ENCODE results near the gene TSC1.
"Not testable (repeated sequence)": the region's sequence is repeated elsewhere in the genome, so short reads cannot be mapped to it uniquely, and the experiment has no call there.

Gene TSC1

DNA sequence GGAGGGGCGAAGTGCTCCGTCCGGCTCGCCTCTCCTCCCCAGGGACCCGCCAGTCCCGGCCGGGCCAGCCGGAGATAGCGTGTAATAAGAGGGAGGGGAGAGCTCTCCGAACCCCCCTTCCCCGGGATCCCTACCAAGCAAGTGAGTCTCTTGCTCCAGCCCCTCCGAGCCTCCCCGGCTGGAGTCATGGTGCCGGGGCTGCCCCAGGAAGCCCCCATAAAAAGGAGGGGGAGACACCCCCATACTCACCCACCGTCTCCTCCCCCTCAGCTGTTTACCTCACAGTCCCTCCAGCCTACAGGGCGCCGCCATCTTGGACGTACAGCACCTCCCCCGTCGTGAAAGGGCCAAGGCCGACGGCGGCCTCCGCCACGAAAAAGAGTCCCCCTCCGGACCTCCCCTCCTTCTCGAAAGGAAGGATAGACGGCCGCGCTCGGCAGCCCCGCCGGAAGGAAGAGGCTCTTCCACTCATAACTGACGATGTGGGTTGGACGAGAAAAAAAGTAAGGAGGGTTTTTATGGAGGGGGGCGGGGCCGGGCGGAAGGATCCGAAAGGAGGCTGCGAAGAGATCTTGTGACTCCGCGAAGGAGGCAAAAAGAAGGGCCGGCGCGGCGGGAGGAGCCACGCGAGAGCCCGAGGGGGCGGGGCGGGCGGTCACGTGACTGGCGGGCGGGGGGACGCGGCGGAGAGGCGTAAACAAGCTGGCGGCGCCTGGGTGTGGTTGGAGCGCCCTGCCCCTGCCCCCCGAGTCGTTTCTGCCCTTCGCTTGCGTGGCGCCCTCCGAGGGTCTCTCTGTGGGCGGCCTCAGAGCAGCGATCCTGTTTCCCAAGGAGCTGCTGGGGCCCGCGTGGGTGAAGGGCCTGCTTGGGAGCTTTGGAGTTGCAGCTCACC lies at the start of gene TSC1:
TSS of gene TSC1 (minus strand) at position 323 of the 892 bp plus-strand sequence. CDS start 15,744 bp downstream, outside the sequence.
- DNase-seq = peak; percentile 99
- ATAC-seq = peak; percentile 87

- DNase-seq = no peak
- ATAC-seq = no peak
These were observed 49.1 kb upstream of the TSC1 start for GRCh38 chr9:132993511-132993939.

- ATAC-seq (no peak), DNase-seq (no peak)
These were observed 47.2 kb upstream of the TSC1 start for GRCh38 chr9:132991351-132992300.

- ATAC-seq (no peak), DNase-seq (no peak)
These were observed 46.4 kb upstream of the TSC1 start for GRCh38 chr9:132990781-132991180.

- ATAC-seq, DNase-seq: not testable (repeated sequence)
These were observed 45.7 kb upstream of the TSC1 start for GRCh38 chr9:132989998-132990557.

DNA sequence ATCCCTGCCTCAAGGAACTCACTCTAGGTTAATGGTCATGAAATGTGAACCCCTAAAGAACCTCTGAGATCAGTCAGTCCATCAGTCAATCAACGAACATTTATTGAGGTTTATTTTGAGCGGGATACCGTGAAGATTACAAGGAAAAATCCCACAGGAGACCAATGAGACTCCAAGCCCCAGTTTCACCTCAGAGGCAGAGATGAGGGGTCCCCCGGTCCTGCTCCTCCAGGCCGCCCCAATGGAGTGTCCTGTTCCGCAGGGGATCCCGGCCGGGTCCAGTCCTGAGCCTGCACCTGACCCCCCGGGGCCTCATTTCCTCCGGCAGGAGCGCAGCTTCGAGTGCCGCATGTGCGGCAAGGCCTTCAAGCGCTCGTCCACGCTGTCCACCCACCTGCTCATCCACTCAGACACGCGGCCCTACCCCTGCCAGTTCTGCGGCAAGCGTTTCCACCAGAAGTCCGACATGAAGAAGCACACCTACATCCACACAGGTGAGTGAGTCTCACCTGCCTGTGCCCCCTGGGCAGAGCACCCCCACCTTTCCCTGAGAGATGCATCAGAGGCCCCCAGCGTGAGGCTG lies 45.1 kb upstream of the TSC1 start:
- no peak for ATAC-seq

DNA sequence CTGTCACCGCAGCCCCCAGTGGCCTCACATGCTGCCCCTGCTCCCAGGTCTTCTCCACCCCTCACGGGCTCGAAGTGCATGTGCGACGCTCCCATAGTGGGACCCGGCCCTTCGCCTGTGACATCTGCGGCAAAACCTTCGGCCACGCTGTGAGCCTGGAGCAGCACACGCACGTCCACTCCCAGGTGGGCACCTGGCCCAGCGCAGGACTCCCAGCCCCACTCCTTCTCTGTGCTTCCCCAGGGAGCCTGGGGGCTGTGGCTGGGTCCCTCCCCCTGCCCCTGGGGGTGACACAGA lies 44.5 kb upstream of the TSC1 start:
- DNase-seq (no peak), ATAC-seq (no peak)

More for the DNA sequence above, 45.1 kb upstream of the TSC1 start:
- no peak for DNase-seq

DNA sequence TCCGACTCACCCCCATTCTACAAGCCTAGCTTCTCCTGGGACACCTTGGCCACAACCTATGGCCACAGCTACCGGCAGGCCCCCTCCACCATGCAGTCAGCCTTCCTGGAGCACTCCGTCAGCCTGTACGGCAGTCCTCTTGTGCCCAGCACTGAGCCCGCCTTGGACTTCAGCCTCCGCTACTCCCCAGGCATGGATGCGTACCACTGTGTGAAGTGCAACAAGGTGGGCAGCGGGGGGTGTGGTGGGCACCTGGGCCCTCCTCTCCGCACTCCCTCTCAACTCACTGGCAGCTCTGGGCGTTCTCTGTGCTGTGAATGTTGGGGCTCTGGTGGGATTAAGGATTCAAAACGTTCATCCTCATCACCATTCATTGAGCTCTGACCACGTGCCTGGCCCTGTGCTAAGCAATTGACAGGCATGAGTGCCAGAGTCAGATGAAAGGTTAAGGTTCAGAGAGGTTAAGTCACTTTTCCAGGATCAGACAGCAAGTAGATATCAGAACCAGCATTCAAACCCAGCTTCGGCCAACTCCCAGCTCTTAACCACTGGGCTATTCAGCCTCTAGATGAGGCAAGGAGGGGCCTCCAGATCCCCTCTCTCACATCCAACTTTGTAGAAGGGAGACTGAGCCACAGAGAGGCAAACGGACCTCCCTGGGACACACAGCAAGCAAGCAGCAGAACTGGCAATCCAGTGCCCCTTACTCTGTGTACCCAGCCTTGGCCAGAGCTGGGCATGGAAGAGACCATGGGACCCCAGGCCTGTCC lies 44.0 kb upstream of the TSC1 start:
- DNase-seq = no peak
- no peak for ATAC-seq

DNA sequence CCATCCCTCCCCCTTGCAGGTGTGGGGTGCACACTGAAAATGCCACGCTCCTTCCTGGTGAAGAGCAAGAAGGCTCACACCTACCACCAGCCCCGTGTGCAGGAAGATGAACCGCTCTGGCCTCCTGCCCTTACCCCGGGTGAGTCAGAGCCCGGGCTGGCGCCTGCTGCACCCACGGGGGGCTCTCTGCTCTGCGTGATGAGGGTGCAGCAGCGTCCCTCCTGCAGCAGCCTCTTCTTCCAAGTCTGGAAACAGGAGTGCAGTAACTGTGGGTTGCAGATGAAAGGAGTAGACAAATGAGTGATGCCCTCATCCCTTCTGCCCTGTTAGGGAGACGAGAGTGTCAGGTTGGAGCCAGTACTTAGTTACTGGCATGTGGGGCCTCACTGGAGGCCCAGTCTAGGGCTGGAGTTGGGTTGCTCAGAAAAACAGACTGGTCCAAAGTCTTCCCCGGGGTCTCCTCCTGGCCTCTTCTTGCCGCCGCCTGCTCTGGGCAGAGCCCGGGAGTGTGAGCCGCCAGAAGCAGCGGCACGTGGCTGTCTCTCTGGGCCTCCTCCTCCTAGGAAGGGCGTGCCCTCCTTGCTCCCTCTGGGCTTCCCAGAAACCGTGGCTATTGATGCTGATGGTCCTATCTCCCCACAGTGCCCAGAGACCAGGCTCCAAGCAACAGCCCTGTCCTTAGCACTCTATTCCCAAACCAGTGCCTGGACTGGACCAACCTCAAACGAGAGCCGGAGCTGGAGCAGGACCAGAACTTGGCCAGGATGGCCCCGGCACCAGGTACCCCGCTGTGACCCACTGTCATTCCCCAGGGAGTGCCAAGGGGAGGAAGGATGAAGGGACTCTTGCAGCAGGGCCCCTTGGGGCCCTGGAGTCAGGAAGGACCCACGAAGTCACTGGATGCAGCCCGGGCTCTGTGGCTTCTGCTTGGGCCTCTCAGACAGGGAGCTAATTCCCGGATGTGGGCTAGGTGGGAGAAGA lies 42.5 kb upstream of the TSC1 start:
- no peak for DNase-seq
- peak; percentile 36 for ATAC-seq

DNA sequence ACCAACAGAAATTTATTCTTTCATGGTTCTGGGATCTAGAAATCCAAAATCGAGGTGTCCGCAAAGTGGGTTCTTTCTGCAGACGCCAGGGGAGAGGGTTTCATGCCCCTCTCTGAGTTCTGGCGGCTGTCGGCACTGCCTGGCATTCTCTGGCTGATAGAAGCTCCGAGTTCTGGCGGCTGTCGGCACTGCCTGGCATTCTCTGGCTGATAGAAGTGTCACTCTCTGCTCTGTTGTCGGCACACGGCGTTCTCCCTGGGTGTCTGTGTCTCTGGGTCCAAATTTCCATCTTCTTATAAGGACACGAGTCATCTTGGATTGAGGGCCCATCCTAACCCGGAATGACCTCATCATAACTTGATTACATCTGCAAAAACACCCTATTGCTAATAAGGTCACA lies 41.7 kb upstream of the TSC1 start:
- ATAC-seq = no peak
- no peak for DNase-seq

- ATAC-seq (no peak), DNase-seq (no peak)
These were observed 41.1 kb upstream of the TSC1 start for GRCh38 chr9:132985489-132985888.

DNA sequence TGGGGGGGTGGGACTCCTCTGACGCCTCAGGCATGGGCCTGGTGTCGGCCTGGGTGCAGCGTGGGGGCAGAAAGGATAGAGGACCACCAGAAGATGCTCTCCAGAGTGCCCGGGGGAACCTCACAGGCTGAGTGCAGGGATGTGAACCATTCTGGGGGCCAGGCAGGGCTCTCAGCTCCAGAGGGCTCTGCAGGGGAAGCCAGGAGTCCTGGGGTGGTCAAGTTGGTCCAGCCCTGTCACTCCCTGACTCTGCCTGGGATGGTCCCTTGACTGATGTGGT lies 40.6 kb upstream of the TSC1 start:
- ATAC-seq (no peak), DNase-seq (no peak)

GRCh38 chr9:132984202-132985070 lies 40.0 kb upstream of the TSC1 start:
- no peak for DNase-seq
- no peak for ATAC-seq

DNA sequence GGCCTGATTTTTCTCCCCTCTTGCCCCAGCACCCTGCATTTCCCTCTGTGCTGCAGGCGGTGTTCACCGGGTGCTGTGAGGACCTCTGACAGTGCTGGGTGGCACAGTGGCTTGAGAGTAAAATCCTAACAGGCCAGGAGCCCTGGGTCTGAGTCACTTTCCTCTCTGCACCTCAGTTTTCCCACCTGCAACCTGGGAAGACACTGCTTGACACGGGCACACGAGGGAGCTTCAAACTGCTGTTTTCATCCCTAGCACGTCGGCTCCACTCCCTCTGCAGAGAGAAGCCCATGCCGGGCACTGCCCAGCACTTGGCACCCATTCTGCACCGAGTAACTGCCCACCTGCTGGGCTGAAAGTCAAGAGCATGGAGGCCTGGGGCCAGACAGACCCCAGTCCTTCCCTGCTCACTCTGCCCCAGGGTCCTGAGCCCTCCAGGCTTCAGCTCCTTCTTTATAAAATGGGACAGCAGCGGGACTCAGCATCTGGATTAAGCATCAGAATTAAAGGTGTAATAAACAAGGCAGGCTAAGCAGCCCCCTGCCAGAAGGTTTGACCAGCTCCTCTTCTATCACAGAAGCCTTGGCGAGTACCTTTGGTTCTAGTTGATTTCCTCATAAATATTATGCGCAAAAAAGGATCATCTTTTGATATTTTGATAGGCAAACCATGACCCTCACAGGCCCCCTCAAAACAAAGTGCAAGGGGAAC lies 39.2 kb upstream of the TSC1 start:
- ATAC-seq = no peak

GRCh38 chr9:132982458-132982857 lies 38.0 kb upstream of the TSC1 start:
- DNase-seq (no peak), ATAC-seq (no peak)

More for the DNA sequence above, 39.2 kb upstream of the TSC1 start:
- no peak for DNase-seq

GRCh38 chr9:132980157-132980556 lies 35.7 kb upstream of the TSC1 start:
- DNase-seq (no peak), ATAC-seq (no peak)

DNA sequence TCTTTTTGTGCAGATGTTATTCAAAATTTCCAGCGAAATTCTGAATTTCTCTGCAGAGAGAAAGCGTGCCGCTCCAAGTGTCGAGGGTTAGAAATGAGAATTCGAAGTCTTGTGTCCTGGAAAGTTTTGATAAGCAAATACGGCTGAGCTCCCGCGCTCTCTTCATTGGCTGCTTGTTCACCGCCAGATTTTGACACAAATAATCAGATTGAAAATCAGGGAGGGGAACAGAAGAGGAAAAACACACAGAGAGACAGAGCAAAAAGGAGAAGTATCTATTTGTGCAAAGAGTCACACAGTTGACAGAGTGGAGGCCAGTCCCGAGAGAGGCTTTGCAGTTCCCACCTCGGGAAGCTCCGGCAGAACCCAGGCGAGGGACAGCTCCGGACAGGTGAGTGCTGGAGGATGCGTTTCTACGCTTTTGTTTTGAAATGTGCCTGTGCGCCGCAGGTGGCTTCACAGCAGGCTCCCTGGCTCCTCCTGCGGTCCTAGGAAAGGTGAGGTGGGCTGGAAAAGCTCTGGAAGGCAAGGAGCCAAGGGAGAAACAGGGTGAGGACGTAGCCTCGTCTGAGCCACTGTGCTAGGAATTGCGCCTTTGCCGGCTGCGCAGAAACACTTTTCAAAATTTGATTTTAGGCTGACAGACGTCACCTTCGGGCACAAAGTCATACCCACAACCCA lies 34.2 kb upstream of the TSC1 start, which contains the start of gene GFI1B:
TSS of gene GFI1B (plus strand) at position 244 of the 681 bp plus-strand sequence. CDS start 7,985 bp downstream, outside the sequence.
- ATAC-seq (no peak), DNase-seq (no peak)

GRCh38 chr9:132978112-132978450 lies 33.7 kb upstream of the TSC1 start:
- no peak for DNase-seq
- ATAC-seq = no peak
